ENCODE measurements around the gene ZFP36. TPM values are rescaled to one million over a fixed set of nuclear protein-coding genes. Genes with fewer than 3 reads are reported as not detected.

The ZFP36 gene
- total RNA-seq, 2 donors from 2014 or later, result 16.1 to 23.4 TPM

GRCh38 chr19:39385629-39386411 lies 20.8 kb upstream of the ZFP36 start:
- Histone ChIP-seq H3K4me1 (ENCODE audit: control insufficient read depth, insufficient read depth, low read length) (peaks cover 7% of the 10 kb centered on the region), H3K27ac (ENCODE audit: low read depth, low read length) (no peak overlapping the region), H3K9ac (ENCODE audit: extremely low read depth, low read length, poor library complexity, severe bottlenecking) (no peak overlapping the region), H3K4me3 (ENCODE audit: low read length) (no peak overlapping the region), H3K9me3 (ENCODE audit: control insufficient read depth, low read length) (no peaks in the 10 kb centered on the region), H3K36me3 (ENCODE audit: control insufficient read depth, insufficient read depth, low read length) (peaks cover 83% of the 10 kb centered on the region), H3K27me3 (ENCODE audit: control insufficient read depth, insufficient read depth, low read length, poor library complexity, severe bottlenecking) (no peaks in the 10 kb centered on the region)
- H3K4me1 Mint-ChIP-seq, result peaks cover 9% of the 10 kb centered on the region
- peaks cover 76% of the 10 kb centered on the region for H3K36me3 Mint-ChIP-seq (ENCODE audit: low read depth)
- no peak overlapping the region for H3K4me3 Mint-ChIP-seq
- DNase-seq, result no peak
- H3K27ac Mint-ChIP-seq, result peak overlapping the region; percentile 62
- TF ChIP-seq CTCF (conservative IDR thresholded peaks at IDR 0.05), result no peak
- WGBS, 2 experiments (ENCODE audit: insufficient coverage in 1 of 2, insufficient read length in 1 of 2), result 92 to 94% methylated on average over 13 to 20 of the region's 20 CpGs
- no peaks in the 10 kb centered on the region for H3K9me3 Mint-ChIP-seq
- H3K27me3 Mint-ChIP-seq (ENCODE audit: insufficient read depth), result no peaks in the 10 kb centered on the region

- no peak overlapping the region for H3K9ac ChIP-seq (ENCODE audit: extremely low read depth, low read length, poor library complexity, severe bottlenecking)
- Mint-ChIP-seq H3K9me3 (no peaks in the 10 kb centered on the region), H3K27me3 (ENCODE audit: insufficient read depth) (no peaks in the 10 kb centered on the region), H3K4me3 (no peak overlapping the region), H3K36me3 (ENCODE audit: low read depth) (peaks cover 68% of the 10 kb centered on the region), H3K27ac (no peak overlapping the region), H3K4me1 (peaks cover 9% of the 10 kb centered on the region)
- H3K27ac ChIP-seq (ENCODE audit: low read depth, low read length), result no peak overlapping the region
- H3K27me3 ChIP-seq (ENCODE audit: control insufficient read depth, insufficient read depth, low read length, poor library complexity, severe bottlenecking), result no peaks in the 10 kb centered on the region
- no peak for TF ChIP-seq CTCF (conservative IDR thresholded peaks at IDR 0.05)
- H3K4me1 ChIP-seq (ENCODE audit: control insufficient read depth, insufficient read depth, low read length), result peaks cover 7% of the 10 kb centered on the region
- no peak overlapping the region for H3K4me3 ChIP-seq (ENCODE audit: low read length)
- peaks cover 75% of the 10 kb centered on the region for H3K36me3 ChIP-seq (ENCODE audit: control insufficient read depth, insufficient read depth, low read length)
- H3K9me3 ChIP-seq (ENCODE audit: control insufficient read depth, low read length), result no peaks in the 10 kb centered on the region
- WGBS, 2 experiments (ENCODE audit: insufficient coverage in 1 of 2, insufficient read length in 1 of 2), result 97% methylated on average over 6 of the region's 7 CpGs; no CpG with 5 or more reads in 1 of the 2 experiments
- DNase-seq, result no peak
Measured at GRCh38 chr19:39386557-39386956, 20.1 kb upstream of the ZFP36 start.

GRCh38 chr19:39388657-39389056 lies 18.0 kb upstream of the ZFP36 start:
- Histone ChIP-seq H3K27ac (ENCODE audit: low read depth, low read length) (no peak overlapping the region), H3K36me3 (ENCODE audit: control insufficient read depth, insufficient read depth, low read length) (peaks cover 65% of the 10 kb centered on the region), H3K9me3 (ENCODE audit: control insufficient read depth, low read length) (no peaks in the 10 kb centered on the region), H3K27me3 (ENCODE audit: control insufficient read depth, insufficient read depth, low read length, poor library complexity, severe bottlenecking) (no peaks in the 10 kb centered on the region), H3K9ac (ENCODE audit: extremely low read depth, low read length, poor library complexity, severe bottlenecking) (no peak overlapping the region), H3K4me3 (ENCODE audit: low read length) (no peak overlapping the region), H3K4me1 (ENCODE audit: control insufficient read depth, insufficient read depth, low read length) (peaks cover 7% of the 10 kb centered on the region)
- Mint-ChIP-seq H3K4me3 (no peak overlapping the region), H3K27me3 (ENCODE audit: insufficient read depth) (no peaks in the 10 kb centered on the region), H3K4me1 (peaks cover 14% of the 10 kb centered on the region), H3K9me3 (no peaks in the 10 kb centered on the region), H3K27ac (no peak overlapping the region), H3K36me3 (ENCODE audit: low read depth) (peaks cover 53% of the 10 kb centered on the region)
- WGBS, 2 experiments (ENCODE audit: insufficient coverage in 1 of 2, insufficient read length in 1 of 2), result 96 to 97% methylated on average over 5 of the region's 5 CpGs
- TF ChIP-seq CTCF (conservative IDR thresholded peaks at IDR 0.05), result no peak
- DNase-seq, result no peak

Data from endodermal cell (in vitro differentiated cells).